NCI-H1417 (cell line): ENCODE results near the gene SLC38A10.

ENCODE experiments used
- DNase-seq, 3 experiments: peaks; one replicate each; lab custom pipeline; 2025; lab: John Stamatoyannopoulos, UW

SLC38A10 gene

DNA sequence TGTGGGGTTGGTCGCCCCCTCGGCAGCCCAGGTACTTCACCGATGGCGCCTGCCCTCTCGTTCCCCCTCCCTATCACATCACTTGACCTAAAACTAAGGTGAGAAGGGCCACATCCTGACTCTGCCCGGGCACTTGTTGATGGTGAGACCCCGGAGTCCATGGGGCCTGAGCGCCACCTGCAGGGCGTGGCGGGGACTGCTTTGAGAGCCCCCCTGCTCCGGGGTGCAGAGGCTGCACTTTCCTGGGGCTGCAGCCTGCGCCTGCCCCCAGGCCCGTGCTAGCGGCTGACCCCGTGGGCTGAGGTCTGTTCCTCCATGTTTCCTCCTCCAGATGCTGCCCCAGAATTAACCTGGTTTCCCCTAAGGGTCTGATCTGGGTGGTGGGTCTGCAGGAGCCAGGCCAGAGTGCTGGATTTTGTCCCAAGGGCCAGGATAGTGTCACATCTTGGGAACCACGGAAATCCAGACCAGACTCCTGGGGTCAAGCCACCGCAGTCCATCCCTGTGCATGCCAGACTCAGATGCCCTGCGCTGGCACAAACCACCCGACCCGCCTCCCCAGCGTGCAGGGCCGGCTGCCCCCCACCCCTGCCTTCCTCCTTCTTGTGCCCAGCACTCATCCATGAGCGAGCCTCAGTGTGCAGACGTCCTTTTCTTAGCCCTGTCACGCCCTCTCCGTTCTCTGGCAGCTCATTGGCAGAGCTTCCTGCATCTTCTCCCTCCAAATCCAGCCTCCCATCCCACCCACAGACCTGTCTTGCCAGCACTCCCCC, 53.3 kb downstream of the SLC38A10 start:
- peak in 2 of 3 experiments; percentile 26 to 59 for DNase-seq

DNA sequence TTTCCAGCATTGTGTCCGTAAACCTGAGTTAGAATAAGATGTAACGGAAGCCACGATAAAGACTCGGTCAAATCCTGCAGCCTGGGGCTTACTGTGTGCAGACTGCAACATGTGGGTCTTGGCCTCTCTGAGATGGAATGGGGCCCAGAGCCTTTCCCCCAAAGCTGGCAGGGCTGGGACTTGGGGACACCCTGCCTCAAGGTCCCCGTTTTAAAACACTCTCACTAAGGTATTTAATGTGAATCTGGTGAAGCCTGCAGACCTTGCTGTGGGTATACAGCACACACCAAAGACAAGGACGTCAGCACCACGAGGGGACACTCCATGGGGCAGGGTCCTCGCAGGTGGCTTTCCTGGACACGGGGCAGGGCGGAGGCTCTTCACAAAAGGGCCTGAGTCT, 53.9 kb downstream of the SLC38A10 start:
- no peak for DNase-seq

DNA sequence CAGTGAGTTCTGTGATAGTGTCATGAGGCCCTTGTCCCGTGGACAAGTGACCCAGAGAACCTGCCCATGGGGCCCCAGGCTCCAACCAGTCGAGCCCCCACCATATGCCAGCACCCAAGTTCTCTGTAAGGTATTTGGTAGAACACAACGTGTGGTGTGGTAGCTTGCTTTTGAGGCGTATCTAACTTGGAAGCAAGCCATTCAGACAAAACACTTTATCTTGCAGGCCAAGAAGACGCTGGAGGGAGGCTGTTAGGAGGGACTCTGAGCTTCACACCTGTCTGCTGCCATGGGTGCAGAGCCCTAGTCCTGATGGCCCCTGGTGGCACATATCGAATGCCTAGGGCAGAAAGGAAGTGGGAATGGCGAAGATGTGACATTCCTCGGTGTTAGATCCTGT, 54.3 kb downstream of the SLC38A10 start:
- no peak for DNase-seq

DNA sequence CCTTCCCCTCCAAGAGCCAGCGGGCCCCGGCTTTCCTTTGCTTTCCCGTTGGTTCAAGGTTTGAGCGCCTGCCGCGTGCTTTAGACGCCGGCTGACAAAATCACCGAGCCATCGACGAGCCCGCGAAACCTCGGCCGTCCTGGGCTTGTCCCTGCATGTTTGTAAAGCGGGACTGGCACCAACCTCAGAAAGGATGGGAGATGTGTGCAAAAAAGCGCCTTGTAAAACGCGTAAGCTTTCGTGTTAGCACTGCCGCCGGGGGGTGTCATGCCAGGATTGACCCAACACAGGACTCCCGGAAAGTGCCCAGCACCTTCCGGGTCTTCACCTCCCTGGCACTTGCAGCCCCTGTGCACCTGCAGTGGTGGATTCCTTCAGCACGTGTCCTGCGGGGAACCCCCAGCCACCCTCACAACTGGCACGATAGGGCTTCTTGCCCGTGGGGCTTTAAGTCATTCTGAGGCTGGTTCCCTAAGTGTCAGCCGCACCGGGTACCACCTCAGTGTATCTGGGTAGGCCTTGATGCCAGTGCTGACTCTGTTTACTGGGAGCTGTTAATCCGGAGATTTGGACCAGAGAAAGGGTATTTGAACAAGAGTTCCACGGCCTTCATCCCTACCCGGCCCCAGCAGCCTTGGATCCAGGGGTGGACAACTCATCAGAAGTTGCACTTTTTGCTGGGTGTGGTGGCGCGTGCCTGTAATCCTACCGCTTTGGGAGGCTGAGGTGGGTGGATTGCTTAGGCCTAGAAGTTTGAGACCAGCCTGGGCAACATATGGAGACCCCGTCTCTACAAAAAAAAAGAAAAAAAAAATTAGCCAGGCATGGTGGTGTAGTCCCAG, 55.2 kb downstream of the SLC38A10 start:
- peak in 1 of 3 experiments; percentile 61 for DNase-seq

DNA sequence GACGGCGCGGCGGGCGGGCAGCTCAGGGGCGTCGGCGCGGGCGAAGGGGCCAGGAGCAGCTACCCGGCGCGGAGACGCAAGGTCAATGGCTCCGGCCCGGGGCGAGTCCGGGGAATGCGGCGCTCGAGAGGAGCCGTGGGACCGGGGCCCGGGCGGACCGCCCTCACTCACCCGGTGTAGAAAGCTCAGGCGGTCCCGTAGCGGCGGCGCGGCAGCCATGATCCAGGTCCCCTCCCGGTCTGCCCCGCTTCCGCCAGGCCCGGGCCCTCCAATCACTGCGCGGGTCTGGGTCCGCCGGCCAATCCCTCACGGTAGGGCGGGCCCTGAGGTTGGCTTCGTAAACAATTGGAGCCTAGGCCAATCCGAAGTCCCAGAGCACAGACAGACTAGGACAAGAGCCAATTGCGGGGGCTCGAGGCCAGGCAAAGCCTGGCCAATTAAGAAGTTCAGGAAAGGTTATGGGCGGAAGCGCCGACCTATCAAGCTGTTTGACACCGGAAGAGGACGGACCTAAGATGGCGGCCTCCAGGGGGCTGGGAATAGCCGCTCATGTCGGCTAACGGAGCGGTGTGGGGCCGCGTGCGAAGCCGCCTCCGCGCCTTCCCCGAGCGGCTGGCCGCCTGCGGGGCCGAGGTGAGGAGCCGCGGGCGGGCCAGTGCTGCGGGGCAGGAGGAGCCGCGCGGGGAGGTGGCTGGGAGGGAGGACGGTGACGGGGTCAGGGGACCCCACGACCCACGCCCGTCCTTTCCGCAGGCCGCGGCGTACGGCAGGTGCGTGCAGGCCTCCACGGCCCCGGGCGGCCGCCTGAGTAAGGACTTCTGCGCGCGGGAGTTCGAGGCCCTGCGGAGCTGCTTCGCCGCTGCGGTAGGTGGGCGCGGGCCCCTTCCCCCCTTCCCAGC, 56.0 kb downstream of the SLC38A10 start, which contains the start of the genes NDUFAF8 and TEPSIN:
TSS of gene NDUFAF8 (plus strand) at position 504 of the 899 bp plus-strand sequence. CDS start at position 550, 46 bp downstream.
TSS of gene TEPSIN (minus strand) at position 241 of the 899 bp plus-strand sequence. CDS start at position 219, 22 bp downstream.
- DNase-seq = peak; percentile 98 to 99 (median 99)

DNA sequence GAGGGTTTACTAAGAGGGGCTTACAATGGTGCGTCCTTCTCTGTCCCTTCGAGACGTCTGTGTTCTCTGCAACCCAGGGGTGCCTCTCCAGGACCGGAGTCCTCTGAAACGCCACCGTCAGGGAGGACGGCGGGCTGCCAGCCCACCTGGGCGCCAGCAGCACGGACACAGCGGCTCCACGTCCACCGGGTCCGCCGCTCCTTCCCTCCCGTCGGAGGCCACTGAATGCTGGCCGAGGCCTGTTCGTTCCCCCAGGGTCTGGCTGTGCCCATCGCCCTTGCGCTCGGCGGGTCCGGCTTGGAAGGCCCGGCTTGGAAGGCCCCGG, 56.7 kb downstream of the SLC38A10 start:
- peak in 1 of 3 experiments; percentile 47 for DNase-seq

DNA sequence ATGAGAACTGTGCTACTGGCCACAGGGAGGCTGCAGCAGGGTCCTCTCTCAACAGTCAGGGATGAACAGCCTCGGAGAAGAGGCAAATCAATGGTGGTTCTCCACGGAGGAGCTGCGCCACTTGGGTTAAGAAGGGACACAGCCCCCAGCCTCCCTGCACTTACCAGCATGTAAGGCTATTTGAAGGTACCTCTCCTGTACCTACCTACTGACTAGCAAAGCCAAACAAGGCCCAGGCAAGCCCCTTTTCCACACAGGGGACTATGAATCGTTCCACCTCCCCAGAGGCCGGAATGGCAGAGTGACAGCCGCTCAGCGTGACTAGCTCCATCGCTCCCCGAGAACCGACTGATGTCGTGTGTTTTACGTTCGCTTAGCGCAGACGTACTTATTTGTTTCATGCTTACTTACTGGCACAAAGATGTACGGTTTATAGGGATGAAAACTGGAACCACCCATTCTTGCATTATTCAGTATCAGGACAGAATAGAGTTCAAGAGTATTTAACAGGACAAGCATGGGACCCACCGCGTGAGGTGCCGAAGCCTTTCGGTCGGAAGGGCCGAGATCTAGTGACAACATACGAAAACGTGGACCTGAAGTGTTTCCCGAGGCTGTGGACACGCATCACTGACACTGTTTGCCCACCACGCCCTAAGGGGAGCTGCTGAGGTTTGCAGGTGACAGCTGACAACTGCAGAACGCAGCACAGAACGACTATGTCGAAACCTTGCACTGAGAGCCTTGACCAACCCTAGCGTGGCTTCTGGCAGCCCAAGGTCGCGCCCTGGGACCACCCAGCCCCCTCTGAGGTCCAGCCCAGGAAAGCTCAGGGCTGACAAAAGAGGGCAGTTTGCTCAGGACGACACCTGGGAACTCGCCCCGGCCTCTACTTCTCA, 57.3 kb downstream of the SLC38A10 start:
- peak in 2 of 3 experiments; percentile 37 to 79 for DNase-seq

DNA sequence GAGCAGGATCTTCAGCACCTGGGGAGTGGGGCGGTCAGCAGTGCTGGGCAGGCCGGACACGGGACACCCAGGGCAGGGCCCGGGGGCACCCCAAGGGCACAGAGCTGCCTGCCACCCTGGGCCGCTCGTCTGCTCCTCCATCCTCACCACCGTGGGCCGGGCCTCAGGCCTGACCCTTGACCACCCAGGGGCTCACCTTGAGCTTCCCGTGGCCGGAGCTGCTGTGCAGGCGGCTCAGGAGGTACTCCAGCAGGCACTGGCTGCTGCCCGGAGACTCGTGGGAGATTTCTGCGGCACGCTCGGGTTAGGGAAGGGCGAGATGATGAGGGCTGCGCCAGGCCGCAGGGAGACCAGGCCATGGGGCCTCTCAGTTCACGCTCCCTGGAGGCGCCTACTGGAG, 58.3 kb downstream of the SLC38A10 start:
- no peak for DNase-seq

DNA sequence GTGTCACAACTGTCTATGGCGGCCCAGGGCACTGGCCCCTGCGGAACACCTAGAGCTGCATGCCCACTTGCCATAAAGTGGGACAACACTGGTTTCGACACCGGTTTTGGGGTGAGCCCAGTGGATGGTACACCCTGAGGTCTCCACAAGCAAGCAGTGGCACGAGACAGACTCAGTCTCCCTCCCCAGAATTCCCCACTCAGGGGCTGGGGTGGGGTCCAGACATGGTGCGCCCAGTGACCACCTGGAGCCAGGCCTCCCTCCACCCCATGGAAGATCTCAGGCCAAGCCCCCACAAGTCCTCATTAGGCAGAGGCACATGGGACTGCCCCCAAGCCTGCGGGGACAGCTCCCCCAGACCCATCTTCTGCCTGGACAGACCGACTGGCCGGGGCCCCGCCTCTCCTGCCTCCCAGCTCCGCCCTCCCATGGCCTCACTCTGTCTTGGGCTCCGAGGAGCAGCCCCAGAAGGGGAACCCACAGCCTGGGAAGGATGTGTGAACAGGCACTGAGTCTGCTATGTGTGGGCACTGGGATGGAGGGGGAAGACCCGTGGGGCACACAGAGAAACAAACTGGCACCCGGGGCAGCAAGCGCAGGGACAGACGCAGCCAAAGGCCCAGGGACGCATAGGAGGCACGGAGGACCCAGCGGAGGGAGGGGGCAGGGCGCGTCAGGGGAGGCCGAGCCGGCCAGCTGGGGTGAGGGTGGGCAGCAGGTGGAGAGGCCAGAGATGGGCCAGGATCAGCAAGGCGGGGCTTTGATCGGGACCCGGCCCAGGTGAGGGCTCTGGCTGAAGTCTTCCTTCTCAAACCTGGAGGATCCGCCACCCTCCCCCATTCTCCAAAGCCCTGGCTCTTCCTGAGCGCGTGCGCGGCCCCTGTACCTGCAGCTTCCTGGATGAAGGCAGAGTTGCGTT, 59.0 kb downstream of the SLC38A10 start:
- no peak for DNase-seq

DNA sequence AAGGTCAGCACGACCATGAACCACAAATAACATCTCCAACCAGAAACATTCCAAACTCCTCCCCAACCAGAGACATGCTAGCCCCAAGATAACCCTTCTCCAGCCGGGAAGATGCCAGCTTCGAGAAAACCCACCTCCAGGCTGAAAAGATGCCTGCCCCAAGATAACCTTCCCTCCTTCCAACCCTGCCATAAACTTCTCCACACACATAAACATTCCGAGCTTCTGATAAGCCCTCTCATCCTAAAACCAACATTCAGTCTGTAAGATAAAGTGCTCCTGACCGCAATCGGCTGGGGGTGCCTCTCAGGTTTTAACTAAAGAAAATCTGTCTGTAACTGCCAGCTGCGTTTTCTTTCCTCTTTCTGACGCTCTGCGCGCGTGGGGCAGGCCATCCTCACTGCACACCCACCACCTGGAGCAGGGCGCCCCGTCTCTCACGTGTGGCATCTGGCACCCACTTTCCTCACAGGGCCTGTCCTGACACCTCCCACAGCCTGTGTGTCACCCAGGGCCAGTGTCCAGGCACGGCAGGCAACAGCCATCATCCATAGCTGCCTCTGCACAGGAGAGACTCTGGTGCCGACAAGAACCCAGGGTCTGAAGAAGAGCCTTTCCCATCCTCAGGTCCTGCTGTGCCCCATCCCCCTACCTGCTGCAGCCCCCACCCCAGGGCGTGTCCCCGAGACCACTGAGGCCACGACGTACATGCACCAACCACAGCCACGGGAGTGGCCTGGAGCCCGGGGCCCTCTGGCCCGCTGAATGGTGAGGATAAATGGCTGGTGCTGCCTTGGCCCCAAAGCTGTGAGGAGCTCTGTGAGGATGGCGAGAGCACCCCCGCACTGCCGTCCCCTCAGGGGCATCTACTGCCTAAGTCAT, 59.9 kb downstream of the SLC38A10 start:
- DNase-seq = no peak

DNA sequence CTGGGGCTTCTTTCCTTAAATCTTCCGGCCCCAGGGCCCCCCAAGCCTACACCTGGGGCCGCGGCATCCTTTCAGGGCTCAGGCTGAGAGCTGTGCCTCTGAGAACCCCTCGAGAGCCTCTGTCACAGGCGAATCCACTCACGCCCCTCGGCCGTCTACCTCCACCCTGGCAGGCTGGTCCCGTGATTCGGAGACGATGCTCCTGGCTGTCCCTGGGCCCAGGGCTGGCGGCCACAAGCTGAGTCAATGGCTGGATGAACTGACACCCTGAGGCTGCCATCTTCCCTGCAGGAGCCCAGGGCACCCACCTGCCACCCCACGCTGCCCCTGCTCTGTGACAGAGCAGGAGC, 60.6 kb downstream of the SLC38A10 start:
- DNase-seq = no peak

DNA sequence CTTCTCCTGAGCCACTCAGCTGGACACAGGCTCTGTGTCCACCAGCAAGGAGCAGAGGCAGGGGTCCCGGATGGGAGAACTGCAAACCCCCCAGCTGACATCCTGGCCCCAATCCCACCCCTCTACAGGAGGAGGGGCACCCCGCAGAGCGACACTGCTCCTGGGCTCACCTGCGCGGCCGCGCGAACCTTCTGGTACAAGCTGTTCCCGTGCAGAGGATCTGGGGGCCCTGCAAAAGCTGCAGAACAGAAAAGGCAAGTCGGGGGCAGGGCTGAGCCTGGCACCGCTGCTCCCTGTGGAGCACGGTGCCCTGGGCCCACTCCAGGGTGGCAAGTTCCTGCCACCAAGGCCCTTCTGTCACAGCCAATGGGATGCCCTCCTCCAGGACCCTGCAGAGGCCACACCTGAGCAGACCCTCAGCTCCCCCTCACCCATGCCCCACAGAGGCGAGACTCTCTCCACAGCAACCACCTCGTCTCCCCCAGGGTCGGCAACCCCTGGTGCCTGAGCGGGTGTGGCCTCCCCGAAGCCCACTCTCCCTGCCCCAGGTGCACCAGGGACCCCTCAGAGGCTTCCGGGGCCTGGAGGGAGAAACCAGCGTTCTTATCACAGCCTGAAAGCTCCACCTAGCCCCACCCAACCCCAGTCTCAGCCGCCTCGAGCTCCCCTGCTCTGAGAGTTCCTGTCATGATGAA, 61.1 kb downstream of the SLC38A10 start:
- DNase-seq = no peak

DNA sequence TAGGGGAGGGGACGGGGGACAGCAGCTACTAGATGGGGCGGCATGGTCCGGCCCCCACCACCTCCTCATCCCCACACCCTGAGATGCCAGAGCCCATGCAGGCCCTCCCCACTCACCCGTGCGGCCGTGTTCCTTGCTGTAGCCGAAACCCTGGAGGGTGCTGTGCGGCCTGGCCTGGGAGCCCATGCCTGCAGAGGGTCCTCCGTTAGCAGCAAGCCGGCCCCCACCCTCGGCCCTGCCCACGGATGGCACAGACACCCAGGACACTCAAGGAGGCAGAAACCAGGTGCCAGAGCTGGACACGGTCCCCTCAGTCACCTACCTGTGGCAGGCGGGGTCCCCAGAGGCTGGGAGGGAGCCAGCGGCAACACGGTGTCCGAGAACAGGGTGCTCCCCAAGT, 61.8 kb downstream of the SLC38A10 start:
- DNase-seq = no peak

DNA sequence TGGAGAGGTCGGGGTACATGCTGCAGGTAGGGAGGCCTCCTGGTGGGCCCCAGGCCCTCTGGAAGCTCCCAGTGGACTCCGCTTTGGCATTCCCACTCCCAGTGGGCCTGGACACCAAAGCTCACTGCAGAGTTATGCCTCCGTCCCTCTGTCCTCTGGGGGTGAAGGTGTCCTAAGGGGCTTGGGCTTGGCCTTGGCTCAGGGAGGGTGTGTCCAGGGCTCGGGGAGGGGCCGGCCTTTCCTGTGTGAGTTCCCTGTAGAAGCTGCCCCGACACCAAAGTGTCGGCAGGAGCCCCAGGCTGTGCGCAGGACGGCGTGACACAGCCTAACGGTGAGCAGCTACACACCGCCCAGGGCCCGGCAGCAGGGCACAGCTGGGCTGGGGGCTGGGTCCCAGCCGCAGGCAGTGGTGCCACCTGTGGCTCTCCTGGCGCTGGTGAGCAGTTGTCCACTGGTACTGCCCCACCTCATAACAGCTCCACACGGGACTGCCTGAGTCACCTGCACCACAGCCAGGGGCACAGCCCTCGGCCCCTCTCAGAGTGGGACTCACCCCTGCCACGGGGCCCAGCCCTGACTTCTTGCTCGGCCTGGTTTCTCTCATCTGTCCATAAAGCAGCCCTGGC, 62.4 kb downstream of the SLC38A10 start:
- DNase-seq = no peak

DNA sequence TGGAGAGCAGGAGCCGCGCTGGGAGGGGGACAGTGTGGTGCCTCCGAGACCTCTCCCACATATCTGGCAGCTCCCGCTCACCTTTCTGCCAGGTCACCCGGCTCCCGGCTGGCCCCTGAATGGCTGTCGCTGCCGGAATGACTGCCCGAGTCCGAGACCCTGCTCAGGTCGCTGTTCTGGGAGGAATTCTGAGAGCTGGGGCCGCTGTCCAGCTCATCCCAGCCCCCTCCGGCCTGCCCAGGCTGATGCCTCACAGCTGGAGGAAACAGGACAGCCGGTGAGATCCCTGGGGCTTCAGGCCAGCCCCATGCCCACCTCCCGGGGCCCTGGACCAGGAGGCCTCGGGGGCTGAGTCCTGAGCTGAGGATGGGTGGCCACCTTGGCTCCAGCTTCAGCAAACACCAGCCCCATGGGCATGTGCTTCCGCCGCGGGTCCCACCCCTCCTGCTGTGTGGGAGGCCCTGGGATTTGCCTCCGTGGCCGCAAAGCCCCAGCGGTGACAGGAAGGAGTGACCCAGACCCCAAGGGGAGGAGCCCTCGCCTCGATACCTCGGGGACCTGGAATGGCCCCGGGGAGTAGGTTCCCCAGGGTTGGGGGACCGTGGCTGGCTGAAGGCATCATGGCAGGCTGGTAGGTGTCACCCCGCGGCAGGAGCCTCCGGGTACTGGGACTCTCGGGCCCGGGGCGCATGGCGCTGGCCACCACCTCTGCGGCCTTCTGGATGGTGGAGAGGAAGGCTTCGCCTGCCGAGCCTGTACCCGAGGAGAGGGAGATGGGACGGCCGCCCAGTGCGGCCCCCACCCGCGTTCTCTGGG, 63.1 kb downstream of the SLC38A10 start:
- no peak for DNase-seq

DNA sequence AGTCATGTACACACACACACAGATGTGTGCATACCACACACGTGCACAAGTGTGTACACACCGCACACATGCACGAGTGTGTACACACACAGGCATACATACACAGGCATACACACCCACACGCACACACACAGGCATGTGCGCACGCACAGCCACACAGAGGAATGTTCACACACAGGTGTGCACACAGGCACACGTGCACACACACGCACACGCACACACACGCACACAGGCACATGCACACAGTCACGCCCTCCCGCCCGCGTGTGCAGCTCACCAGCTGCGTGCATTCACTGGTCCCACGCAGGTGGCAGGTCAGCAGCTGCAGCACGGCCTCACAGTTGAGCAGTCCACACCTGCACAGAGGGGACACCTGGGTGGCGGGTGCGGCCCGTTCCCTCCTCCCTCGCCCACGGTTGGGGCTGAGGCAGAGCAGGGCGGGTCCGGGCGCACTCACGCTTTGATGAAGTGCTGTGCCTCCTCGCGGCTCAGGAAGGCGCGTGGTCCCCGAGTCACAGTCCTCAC, 63.9 kb downstream of the SLC38A10 start:
- no peak for DNase-seq
